GM21737 (cell line): Measurements from ENCODE around the gene AMPD2.

Experiments used
- ATAC-seq: cut with Tn5 transposase; IDR thresholded peaks from one replicate; pipeline ENCODE4 v1.9.1; 2021; ENCODE audit warnings: mild to moderate bottlenecking, moderate library complexity; ENCODE audit not compliant: unreplicated experiment

Gene AMPD2

DNA sequence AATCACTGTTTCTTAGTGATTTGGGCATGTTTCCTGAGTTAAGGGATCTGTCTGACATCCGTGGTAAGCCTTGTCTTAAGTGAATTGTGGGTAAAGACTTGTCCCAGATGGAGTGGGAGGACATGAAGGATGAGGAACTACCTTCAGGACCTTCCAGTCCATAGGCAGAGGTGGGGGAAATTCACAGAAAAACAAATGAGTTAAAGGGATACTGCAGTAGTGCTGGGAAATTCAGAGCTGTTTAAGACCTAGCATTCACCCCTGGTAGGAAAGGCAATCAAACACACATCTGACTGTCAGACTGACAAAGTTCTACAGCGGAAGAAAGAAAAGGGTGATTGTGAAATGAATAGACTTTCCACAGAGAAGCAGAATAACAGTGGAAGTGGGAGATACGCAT, 3.2 kb upstream of the AMPD2 start:
- ATAC-seq = no peak

DNA sequence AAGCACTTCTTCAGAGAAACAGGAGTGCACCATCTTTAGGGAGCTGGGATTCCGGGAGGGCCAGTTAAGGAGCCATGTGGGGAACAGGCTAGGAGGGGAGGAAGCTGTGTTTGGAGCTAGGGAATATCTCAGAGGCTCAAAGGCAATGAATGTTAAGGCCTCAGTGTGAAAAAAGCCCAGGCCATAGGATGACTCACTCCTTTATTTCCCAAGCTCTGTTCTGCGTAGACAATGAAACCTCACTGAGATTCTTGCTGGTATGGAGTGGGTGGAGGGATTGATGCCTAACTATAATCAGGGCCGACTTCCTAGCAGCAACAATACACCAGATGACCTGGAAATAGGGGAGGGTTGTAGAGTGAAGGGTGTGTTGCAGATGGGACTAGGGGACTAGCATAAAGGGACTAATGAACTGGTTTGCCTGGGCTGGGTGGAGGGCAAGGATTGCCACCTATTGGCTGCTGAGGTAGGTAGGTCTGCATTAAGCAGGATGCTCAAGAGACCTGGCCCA, 2.3 kb upstream of the AMPD2 start:
- no peak for ATAC-seq

DNA sequence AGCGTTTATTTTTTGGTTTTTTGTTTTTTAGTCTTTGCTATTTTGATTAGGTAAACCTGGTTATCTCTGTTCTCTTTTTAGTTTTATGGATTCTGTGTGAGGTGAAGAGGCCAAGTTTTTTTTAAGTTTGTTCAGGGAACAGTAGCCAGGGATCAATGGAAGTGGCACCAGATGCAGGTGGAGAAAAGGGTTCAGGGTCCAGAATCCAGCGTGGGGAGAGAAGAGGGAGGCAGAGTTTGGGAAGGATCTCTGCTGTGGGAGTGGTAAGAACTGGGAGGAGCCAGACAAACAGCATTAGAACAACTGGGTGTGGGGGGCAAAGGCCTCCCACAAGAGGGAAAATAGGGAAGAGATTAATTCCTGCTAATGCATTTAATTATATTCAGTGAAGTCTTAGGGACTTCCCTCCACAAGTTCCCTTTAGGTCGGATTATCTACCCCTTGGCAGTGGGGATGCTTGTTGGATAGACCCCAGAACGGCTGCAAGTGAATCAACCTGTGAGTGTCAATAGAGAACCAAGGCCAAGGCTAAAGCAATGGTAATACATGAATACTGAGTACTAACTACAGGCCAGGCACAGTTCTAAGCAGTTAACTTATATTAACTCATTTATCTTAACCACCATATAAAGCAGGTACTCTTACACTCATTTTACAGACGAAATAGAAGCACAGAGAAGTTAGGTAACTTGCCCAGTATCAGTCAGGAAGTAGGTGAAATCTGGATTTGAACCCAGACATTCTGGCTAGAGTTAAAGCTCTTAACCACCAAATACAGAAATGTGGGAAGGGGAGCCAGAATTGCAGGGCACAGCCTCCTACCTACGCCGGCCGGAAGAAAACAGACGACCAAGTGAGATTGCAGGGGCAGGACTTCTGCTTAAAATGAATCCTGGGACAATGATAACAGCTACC, 719 bp upstream of the AMPD2 start:
- ATAC-seq = no peak

DNA sequence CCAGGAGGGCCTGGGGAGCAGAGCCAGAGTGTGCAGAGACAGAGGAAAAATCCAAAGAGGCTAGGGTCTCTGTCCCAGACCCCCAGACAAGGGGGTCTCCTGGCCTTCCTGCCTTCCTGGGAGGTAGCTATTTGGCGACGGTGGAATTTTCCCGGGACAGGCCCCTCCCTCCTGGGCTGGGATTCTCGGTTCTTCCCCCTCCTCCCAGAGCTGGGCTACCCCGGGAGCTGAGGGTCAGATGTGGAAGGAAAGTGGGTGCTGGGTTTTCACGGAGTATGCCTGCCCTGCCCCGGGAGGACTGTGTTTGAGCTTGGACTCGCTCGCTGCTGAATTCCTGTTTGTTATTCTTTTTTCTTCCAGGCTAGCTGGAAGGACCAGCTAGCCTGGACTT, 759 bp downstream of the AMPD2 start:
- ATAC-seq = no peak

DNA sequence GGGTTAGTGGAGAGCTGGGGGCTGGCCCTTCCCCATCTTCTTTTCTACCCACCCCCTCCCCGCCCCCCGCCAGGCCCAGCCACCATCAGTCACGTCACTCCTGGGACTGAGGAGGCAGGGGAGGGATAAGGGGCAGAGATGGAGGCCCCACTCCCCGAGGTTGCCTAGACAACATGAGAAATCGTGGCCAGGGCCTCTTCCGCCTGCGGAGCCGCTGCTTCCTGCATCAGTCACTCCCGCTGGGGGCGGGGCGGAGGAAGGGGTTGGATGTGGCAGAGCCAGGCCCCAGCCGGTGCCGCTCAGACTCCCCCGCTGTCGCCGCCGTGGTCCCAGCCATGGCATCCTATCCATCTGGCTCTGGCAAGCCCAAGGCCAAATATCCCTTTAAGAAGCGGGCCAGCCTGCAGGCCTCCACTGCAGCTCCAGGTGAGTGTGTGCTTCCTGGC, 1.2 kb downstream of the AMPD2 start:
- ATAC-seq = peak; percentile 67

DNA sequence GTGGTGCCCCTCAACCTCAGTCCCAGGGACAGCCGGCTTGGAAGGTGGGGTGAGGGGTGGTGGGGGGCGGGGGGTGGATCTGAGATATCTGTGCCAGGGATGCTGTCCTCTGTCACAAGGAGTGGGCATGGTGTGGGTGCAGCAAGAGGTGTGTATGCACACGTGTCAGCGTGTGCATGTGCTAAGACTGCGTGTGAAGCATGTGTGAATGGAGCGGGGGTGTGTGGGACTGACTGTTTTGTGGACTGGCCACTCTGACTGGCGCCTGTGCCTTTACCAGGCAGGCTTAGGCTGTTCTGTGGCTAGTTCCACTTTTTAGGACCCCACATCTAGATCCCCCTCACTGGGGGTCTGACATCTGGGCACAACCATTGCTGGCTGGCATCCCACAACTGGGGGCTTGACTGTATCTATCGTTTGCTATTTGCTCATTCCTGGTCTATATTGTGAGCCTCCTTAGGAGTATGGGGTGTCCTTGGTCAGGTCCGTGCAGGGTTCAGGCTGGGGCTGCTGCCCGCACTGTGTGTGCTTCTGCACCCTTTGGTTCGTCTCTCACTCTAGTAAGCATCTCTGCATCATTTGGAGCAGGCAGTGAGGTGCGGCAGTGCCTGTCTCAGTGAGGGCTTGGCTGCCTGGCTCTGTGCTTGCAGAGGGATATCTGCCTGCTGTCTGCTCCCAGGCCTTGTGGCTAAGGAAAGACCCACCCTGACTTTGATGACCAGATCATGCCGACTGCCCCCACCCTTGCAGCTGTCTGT, 1.9 kb downstream of the AMPD2 start:
- ATAC-seq = no peak

DNA sequence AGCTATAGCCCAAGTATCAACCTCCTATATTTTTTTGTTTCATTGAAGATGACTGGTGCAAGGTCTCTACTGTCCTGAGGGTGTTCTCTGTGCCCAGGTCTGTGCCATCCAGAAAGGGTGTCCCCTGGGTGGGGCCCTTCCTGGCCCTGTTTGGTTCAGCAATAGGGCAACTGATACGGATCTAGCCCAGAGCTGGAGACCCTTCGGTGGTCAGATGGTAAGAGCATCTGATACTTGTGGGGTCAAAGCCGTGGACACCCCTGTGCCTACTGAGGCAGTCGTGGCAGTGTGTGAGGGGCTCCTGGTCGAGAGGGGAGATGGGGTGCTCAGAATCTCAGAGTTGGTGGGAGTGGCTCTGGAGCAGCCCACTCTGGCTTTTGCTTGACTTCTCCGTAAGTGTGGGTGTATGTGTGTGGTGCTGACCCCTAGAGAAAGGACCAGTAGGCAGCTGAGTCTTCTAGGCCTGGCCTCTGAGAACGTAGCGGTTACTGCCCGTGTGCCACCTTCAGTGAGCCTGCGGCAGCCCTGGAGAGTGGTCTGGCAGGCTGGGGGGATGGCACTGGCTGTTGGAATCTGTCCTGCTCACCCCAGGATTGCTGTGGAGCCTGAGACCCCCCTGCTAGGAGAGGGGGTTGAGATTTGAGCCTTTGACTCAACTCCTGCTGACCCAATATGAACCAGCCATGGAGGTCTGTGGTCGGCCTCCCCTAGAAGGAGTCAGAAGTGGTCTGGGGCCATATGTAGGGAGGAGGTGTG, 2.7 kb downstream of the AMPD2 start:
- no peak for ATAC-seq

DNA sequence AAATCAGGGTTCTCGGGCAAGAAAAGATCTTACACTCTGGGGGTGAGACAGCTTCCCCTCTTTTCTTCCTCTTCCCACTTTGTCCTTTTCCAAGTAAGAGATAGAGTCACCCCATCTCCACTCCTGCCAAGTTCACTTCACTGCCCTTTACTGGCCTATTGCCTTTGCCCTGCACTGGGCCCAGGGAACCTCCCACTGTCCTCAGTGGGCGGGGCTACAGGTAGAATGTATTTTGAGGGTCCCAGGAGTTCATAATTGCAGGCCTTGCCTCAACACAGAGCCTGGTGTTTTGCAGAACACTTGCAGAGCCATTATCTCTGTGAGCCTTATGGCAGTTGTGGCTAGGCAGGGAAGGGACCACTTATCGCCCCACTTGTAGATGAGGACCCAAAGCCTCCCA, 3.3 kb downstream of the AMPD2 start:
- ATAC-seq = no peak

DNA sequence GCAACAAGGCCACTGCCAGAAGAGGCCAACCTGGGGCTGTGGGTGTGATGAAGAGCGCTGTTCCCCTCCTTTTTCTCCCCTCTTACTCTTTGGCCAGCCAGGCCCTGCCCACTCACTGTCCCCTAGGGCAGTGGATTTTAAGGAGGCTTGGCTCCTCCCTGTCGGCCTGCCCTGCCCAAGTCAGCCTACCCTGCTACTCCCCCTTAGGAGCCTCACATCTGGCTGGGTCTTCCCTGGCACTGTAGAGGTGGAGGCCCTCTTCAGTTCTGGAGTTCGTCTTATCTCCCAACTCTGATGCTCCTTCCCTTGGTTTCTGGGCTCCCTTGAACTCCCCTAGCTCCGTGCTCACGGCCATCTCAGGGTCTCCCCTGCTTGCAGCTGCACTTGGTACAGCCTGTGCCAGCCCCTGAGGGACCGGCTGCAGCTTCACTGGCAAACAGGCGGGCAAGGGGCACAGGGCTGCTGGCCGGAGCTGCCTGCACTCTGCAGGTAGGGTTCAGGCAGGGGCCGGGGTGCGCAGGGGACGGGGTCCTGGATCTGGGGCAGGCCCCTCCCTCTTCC, 4.0 kb downstream of the AMPD2 start:
- no peak for ATAC-seq

DNA sequence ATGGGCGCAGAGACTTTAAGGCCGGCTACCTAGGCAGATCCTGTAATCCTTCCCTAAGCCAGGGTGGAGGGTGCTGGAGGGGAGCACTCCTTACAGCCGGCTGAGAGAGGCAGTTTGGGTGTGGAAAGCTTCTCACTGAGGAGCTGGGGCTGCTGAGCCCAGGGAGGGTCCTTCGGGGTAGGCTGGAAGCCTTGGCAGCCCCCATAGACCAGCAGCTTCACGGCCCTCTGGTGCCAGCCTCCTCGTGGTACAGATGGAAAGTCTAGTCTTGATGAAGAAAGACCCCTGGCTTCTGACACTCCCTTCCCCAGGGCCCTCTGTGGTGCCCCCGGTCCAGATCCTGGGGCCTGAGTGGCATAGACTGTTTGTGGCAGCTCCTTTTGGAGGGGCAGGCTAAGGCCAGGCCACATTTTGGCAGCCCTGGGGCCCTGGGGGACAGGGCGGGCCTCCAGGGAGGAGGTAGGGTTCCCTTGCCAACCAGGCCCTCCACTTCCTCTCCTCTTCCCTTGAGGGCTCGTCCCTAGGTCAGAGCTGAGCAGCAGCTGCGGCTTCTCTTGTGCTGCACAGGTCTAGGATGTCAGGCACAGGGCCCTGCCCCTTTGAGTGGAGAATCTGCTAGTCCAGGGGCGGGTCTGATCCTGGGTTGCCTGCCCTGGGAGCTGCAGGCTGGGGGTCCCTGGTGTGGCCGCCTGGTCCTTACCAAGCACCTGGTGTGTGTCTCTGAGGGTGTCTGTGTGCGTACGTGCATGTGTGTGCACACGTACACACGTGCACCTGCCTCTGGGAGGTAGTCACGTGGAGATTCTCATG, 4.8 kb downstream of the AMPD2 start:
- ATAC-seq = peak; percentile 41

DNA sequence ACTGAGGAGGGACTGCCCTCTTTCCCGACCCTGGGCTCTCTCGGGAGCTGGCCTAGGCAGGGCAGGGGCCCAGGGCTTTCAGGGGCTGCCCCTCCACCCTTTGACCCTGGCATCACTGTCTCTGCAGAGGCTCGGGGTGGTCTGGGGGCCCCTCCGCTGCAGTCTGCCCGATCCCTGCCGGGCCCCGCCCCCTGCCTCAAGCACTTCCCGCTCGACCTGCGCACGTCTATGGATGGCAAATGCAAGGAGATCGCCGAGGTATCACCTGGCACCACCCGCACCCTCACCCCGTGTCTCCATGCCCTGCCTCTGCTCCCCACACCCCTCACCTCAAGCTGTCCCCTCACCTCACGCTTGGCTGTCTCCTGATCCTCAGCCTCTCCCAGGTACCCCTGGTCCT, 5.5 kb downstream of the AMPD2 start:
- ATAC-seq = no peak

DNA sequence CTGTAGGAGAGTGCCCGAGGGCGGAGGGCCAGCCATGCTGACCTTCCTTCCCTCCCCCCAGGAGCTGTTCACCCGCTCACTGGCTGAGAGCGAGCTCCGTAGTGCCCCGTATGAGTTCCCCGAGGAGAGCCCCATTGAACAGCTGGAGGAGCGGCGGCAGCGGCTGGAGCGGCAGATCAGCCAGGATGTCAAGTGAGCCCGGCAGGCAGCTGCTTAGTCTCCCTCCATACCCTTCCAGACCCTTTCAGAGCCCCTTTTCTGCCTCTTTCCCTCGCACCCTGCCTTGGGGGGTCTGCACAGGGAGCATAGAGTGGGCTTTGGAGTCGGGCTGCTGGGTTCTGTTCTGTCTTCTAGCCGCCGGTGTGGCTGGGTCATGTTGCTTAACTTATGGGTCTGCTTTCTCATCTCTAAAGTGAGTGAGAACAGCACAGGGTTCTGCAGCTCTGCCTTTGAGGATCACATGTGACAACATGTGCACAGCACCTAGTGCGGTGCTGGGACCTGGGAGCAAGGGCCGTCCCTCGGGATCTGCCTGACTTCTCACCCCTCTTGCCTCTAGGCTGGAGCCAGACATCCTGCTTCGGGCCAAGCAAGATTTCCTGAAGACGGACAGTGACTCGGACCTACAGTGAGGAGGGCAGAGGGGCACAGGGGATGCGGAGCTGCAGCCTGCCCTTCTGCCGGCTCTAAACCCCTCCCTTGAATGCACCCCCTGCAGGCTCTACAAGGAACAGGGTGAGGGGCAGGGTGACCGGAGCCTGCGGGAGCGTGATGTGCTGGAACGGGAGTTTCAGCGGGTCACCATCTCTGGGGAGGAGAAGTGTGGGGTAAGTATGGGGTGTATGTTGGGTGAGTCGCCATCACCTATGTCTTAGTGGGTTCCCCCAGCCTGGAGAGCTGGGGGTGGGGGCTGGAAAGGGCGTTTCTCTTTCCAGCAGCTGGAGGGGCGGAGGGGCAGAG, 6.2 kb downstream of the AMPD2 start:
- ATAC-seq = no peak

DNA sequence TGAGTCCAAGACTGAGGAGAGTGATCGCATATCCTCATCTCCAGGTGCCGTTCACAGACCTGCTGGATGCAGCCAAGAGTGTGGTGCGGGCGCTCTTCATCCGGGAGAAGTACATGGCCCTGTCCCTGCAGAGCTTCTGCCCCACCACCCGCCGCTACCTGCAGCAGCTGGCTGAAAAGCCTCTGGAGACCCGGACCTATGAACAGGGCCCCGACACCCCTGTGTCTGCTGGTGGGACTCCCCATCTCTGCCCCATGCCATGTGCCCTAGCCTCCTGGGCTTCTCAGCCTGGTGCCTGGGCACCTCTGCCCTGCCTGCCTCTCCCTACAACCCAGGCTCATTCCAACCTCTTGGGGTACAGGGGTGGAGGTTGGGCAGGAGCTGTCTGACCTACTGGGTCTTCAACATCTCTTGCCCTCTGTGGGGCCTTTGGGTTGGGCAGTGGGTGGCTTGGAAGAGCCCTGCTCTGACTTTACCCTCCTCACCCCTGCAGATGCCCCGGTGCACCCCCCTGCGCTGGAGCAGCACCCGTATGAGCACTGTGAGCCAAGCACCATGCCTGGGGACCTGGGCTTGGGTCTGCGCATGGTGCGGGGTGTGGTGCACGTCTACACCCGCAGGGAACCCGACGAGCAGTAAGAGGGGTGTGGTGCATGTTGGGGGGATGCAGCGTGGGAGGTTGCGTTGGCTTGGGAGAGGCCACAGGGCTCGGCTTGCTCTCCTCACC, 7.2 kb downstream of the AMPD2 start:
- ATAC-seq = no peak

DNA sequence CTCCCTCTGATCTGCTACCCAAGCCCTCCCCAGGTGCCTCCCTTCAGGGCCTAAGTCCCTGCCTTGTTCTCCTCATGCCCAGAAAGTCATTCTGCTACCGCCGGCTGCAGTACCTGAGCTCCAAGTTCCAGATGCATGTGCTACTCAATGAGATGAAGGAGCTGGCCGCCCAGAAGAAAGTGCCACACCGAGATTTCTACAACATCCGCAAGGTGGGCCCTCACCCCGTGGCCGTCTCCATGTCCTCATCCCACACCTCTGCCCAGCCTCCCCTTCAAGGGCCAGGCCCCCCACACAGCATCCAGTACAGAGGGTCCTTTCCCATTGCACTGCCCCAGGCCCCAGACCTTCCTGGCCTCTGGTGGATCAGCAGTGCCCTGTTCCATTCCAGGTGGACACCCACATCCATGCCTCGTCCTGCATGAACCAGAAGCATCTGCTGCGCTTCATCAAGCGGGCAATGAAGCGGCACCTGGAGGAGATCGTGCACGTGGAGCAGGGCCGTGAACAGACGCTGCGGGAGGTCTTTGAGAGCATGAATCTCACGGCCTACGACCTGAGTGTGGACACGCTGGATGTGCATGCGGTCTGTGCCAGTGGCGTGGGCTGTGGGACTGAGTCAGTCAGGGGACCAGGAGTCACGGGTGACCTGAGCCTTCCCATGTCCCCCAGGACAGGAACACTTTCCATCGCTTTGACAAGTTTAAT, 8.2 kb downstream of the AMPD2 start:
- ATAC-seq = no peak

DNA sequence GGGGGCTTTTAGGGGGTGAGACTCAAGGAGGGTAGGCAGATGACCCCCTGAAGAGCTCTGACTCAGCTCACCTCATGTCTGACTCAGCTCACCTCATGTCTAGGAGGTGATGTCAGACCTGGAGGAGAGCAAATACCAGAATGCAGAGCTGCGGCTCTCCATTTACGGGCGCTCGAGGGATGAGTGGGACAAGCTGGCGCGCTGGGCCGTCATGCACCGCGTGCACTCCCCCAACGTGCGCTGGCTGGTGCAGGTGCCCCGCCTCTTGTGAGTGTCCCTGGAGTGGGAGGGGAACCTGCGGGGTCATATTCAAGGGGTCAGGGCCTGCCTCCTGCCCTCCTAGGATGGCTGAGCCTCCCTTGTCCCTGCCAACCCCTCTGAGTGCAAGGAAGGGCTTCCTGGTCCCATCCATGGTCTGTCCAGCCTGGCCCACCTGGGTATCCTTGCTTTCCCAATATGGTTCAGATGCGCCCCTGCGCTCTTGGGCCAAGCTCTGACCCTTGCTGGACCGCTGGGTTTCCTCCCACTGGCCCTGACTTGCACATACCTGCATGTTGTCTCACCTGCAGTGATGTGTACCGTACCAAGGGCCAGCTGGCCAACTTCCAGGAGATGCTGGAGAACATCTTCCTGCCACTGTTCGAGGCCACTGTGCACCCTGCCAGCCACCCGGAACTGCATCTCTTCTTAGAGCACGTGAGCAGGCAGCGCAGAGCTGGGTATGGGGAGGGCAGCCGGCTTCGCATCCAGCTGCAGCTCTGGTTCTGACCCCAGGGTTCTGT, 9.1 kb downstream of the AMPD2 start:
- no peak for ATAC-seq

DNA sequence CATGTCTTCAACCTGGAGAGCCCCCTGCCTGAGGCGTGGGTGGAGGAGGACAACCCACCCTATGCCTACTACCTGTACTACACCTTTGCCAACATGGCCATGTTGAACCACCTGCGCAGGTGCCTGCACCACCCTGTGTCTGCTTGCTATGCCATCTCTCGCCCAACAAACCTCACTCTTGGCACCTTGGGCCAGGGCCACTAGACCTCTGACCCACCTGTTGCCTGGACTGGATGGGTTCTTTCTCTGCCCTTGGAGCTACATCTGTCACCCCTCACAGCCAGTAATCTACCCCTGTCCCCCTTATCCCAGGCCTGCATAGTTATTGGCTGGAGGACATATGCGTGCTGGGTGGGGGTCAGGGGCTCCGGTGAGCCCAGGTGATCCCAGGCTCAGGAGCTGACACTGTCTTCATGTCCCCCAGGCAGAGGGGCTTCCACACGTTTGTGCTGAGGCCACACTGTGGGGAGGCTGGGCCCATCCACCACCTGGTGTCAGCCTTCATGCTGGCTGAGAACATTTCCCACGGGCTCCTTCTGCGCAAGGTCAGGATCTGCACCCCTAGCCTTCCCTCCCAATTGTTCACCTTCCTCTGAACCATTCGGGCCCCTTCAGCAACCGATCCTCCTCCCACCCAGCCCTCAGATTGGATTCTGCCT, 9.9 kb downstream of the AMPD2 start:
- no peak for ATAC-seq
